ENCODE measurements around the gene GOSR1. TPM values are rescaled to one million over a fixed set of nuclear protein-coding genes. Genes with fewer than 3 reads are reported as not detected.
A peak's percentile ranks its signal among the peaks of the same experiment; 100 is the strongest.
"Not testable (repeated sequence)": the region's sequence is repeated elsewhere in the genome, so short reads cannot be mapped to it uniquely, and the experiment has no call there.

Gene GOSR1
- total RNA-seq, 5 donors from 2014 or later (not counting 1 experiment from before 2014, with no cell fraction given), result 47.7 to 56.3 (median 49.6) TPM

DNA sequence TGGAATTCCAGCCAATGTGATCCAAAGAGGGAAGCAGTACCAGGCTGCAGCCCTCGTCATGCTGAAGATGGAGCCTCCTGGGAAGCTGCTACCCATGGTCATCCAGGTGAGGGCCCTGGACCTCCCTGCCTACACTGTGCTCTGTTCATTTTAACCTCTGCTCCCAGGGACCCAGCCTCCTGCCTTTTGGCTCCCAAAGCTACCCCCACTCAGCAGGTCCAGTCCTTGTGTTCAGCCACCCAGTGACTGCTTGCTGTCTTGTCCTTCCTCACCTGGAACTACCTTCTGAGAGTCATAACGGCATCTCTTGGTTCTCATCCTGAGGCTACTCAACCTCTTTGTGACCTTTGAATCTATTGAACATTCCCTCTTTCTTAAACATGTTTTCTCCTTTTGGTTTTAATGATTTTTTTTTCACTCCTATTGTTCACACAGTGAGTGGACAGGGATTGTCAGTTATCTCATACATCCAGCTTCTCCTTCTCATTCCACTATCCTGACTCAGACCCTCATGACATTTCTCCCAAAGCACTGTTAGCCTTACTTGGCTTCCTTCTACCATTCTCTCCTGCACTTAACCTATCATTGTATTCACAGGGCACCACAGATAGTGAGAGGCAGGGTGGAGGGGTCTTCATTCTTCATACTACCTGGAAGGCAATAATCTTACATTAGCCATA lies 53.3 kb downstream of the GOSR1 start:
- WGBS (ENCODE audit: insufficient coverage), result 93% methylated on average over 2 of the region's 2 CpGs
- Mint-ChIP-seq H3K4me1 (no peaks in the 10 kb centered on the region), H3K9me3 (no peaks in the 10 kb centered on the region), H3K36me3 (peaks cover 10% of the 10 kb centered on the region), H3K4me3 (no peak overlapping the region), H3K27me3 (no peaks in the 10 kb centered on the region), H3K27ac (no peak overlapping the region)
- DNase-seq (no peak), ATAC-seq (replicated peaks in 1 of 4) (no peak)
- no peaks in the 10 kb centered on the region for H3K4me1 ChIP-seq (ENCODE audit: control insufficient read depth in 1 of 2, extremely low read depth in 1 of 2, insufficient read depth in 2 of 2, low read length in 2 of 2)
- ChIA-PET CTCF (no interaction called here), POLR2A (no interaction called here)
- H3K4me3 ChIP-seq (ENCODE audit: control insufficient read depth in 1 of 2, extremely low read depth in 1 of 2, low read length in 1 of 2), result no peak overlapping the region
- H3K9me3 ChIP-seq, result no peaks in the 10 kb centered on the region
- H3K27me3 ChIP-seq (replicated peaks in 1 of 2; ENCODE audit: control insufficient read depth in 2 of 2, extremely low read depth in 1 of 2, insufficient read depth in 2 of 2, low read length in 1 of 2), result no peaks in the 10 kb centered on the region
- H3K27ac ChIP-seq (ENCODE audit: low read length), result no peak overlapping the region
- peaks cover 0 to 5% of the 10 kb centered on the region in 2 donors for H3K36me3 ChIP-seq (ENCODE audit: control insufficient read depth in 2 of 2, extremely low read depth in 1 of 2, insufficient read depth in 1 of 2, low read length in 1 of 2)

- WGBS (ENCODE audit: insufficient coverage), result 80% methylated on average over 1 of the region's 2 CpGs
- Histone ChIP-seq H3K4me3 (ENCODE audit: control insufficient read depth in 1 of 2, extremely low read depth in 1 of 2, low read length in 1 of 2) (no peak overlapping the region), H3K27me3 (replicated peaks in 1 of 2; ENCODE audit: control insufficient read depth in 2 of 2, extremely low read depth in 1 of 2, insufficient read depth in 2 of 2, low read length in 1 of 2) (no peaks in the 10 kb centered on the region), H3K9me3 (no peaks in the 10 kb centered on the region), H3K4me1 (ENCODE audit: control insufficient read depth in 1 of 2, extremely low read depth in 1 of 2, insufficient read depth in 2 of 2, low read length in 2 of 2) (no peaks in the 10 kb centered on the region), H3K36me3 (ENCODE audit: control insufficient read depth in 2 of 2, extremely low read depth in 1 of 2, insufficient read depth in 1 of 2, low read length in 1 of 2) (no peaks in the 10 kb centered on the region), H3K27ac (ENCODE audit: low read length) (no peak overlapping the region)
- no peaks in the 10 kb centered on the region for H3K4me1 Mint-ChIP-seq
- ChIA-PET CTCF (no interaction called here), POLR2A (no interaction called here)
- H3K4me3 Mint-ChIP-seq, result no peak overlapping the region
- no peaks in the 10 kb centered on the region for H3K9me3 Mint-ChIP-seq
- no peaks in the 10 kb centered on the region for H3K27me3 Mint-ChIP-seq
- H3K36me3 Mint-ChIP-seq, result peaks cover 10% of the 10 kb centered on the region
- DNase-seq (no peak), ATAC-seq (replicated peaks in 1 of 4) (no peak)
- H3K27ac Mint-ChIP-seq, result no peak overlapping the region
Measured at GRCh38 chr17:30532871-30533270, 55.7 kb downstream of the GOSR1 start.

- no peak overlapping the region for H3K27ac Mint-ChIP-seq
- Histone ChIP-seq H3K4me3 (ENCODE audit: control insufficient read depth in 1 of 2, extremely low read depth in 1 of 2, low read length in 1 of 2) (no peak overlapping the region), H3K4me1 (ENCODE audit: control insufficient read depth in 1 of 2, extremely low read depth in 1 of 2, insufficient read depth in 2 of 2, low read length in 2 of 2) (no peaks in the 10 kb centered on the region), H3K27me3 (replicated peaks in 1 of 2; ENCODE audit: control insufficient read depth in 2 of 2, extremely low read depth in 1 of 2, insufficient read depth in 2 of 2, low read length in 1 of 2) (no peaks in the 10 kb centered on the region), H3K36me3 (ENCODE audit: control insufficient read depth in 2 of 2, extremely low read depth in 1 of 2, insufficient read depth in 1 of 2, low read length in 1 of 2) (no peaks in the 10 kb centered on the region), H3K27ac (ENCODE audit: low read length) (no peak overlapping the region), H3K9me3 (no peaks in the 10 kb centered on the region)
- no peak for DNase-seq
- ATAC-seq (replicated peaks in 1 of 4), result no peak
- H3K9me3 Mint-ChIP-seq, result no peaks in the 10 kb centered on the region
- H3K27me3 Mint-ChIP-seq, result no peaks in the 10 kb centered on the region
- ChIA-PET POLR2A (interaction anchor here in 1 of 2 donors (0.6 kb wide), 1 partner anchor 97 kb away, joined by 12 read pairs; no protein-coding TSS in a partner anchor), CTCF (no interaction called here)
- no peak overlapping the region for H3K4me3 Mint-ChIP-seq
- no peaks in the 10 kb centered on the region for H3K4me1 Mint-ChIP-seq
- WGBS (ENCODE audit: insufficient coverage), result 98% methylated on average over 8 of the region's 12 CpGs
- H3K36me3 Mint-ChIP-seq, result peaks cover 10% of the 10 kb centered on the region
Measured at GRCh38 chr17:30534298-30534697, 57.1 kb downstream of the GOSR1 start.

DNA sequence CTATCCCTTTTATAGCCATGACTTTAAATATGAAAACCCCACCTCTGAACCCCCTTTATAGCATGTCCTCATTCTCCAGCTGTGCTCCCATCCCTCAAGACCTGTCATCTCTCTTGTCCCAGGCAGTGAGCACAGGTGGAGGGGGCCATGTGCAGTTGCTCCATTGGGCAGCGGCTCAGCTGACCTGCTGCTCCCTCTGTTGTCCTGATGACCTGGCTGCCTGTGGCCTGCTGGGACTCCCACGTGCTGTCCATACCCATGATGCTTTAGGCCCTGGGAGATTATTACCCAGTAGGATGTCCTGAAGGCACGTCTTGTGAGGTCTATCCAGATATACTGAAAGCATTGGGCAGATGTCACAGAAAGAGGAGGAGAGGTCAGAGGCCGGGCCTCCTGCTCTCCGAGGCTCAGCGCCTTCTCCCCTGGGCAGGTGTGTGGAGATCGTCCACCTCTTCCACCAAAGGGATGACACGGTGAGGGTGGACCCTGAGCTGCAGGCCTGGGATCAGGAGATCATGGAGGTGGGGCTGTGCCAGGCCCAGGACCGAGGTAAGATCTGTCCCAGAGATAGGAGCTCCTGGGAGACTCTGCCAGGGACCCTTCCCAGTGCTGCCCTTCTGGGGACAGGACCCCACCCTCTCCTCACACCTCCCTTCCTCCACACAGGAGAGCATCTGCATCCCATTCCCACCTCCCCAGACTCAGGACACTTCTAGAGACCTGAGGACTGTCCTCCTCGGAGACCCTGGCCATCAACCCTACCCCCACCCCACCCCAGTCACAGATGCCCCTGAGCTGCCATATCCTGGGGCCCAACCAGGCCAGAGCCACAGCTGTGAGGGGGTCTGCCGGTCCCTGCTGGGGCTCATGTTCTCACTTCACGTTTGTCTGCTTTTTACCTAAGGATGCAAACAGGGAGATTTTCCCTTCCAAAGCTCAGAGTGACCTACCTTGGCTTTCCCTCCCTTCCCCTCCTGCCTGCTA lies 58.0 kb downstream of the GOSR1 start:
- Mint-ChIP-seq H3K4me1 (no peaks in the 10 kb centered on the region), H3K36me3 (peaks cover 4% of the 10 kb centered on the region), H3K9me3 (no peaks in the 10 kb centered on the region), H3K27me3 (no peaks in the 10 kb centered on the region), H3K27ac (no peak overlapping the region), H3K4me3 (no peak overlapping the region)
- DNase-seq (no peak), ATAC-seq (replicated peaks in 1 of 4) (peak in 1 of 4 experiments; percentile 9)
- Histone ChIP-seq H3K9me3 (no peaks in the 10 kb centered on the region), H3K27ac (ENCODE audit: low read length) (no peak overlapping the region), H3K4me1 (ENCODE audit: control insufficient read depth in 1 of 2, extremely low read depth in 1 of 2, insufficient read depth in 2 of 2, low read length in 2 of 2) (no peaks in the 10 kb centered on the region), H3K27me3 (replicated peaks in 1 of 2; ENCODE audit: control insufficient read depth in 2 of 2, extremely low read depth in 1 of 2, insufficient read depth in 2 of 2, low read length in 1 of 2) (no peaks in the 10 kb centered on the region), H3K36me3 (ENCODE audit: control insufficient read depth in 2 of 2, extremely low read depth in 1 of 2, insufficient read depth in 1 of 2, low read length in 1 of 2) (no peaks in the 10 kb centered on the region), H3K4me3 (ENCODE audit: control insufficient read depth in 1 of 2, extremely low read depth in 1 of 2, low read length in 1 of 2) (no peak overlapping the region)
- CTCF ChIA-PET, result no interaction called here
- WGBS (ENCODE audit: insufficient coverage), result 80% methylated on average over 8 of the region's 12 CpGs
- POLR2A ChIA-PET, result no interaction called here

- WGBS (ENCODE audit: insufficient coverage), result no CpG with 5 or more reads among the region's 16 CpGs
Measured at GRCh38 chr17:30536846-30537245, 59.6 kb downstream of the GOSR1 start.

DNA sequence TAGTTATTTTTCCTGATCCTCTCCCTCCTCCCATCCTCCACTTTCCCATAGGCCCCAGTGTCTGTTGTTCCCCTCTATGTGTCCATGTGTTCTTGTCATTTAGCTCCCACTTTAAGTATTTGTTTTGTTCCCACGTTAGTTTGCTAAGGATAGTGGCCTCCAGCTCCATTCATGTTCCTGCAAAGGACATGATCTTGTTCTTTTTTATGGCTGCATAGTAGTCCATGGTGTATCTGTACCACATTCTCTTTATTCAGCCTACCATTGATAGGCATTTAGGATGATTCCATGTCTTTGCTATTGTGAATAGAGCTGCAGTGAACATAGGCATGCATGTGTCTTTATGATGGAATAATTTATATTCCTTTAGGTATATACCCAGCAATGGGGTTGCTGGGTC lies 60.5 kb downstream of the GOSR1 start:
- H3K27me3 ChIP-seq (replicated peaks in 1 of 2; ENCODE audit: control insufficient read depth in 2 of 2, extremely low read depth in 1 of 2, insufficient read depth in 2 of 2, low read length in 1 of 2); H3K4me1 Mint-ChIP-seq; H3K27ac Mint-ChIP-seq; H3K9me3 ChIP-seq; CTCF ChIA-PET; H3K4me3 ChIP-seq (ENCODE audit: control insufficient read depth in 1 of 2, extremely low read depth in 1 of 2, low read length in 1 of 2); POLR2A ChIA-PET; H3K4me3 Mint-ChIP-seq; H3K36me3 ChIP-seq (ENCODE audit: control insufficient read depth in 2 of 2, extremely low read depth in 1 of 2, insufficient read depth in 1 of 2, low read length in 1 of 2); H3K36me3 Mint-ChIP-seq; H3K27me3 Mint-ChIP-seq; H3K27ac ChIP-seq (ENCODE audit: low read length); DNase-seq; ATAC-seq (replicated peaks in 1 of 4); H3K4me1 ChIP-seq (ENCODE audit: control insufficient read depth in 1 of 2, extremely low read depth in 1 of 2, insufficient read depth in 2 of 2, low read length in 2 of 2); H3K9me3 Mint-ChIP-seq: not testable (repeated sequence)
- WGBS (ENCODE audit: insufficient coverage), result 86% methylated on average over 1 of the region's 1 CpG

More at GRCh38 chr17:30536846-30537245, 59.6 kb downstream of the GOSR1 start:
- H3K9me3 ChIP-seq; DNase-seq; H3K27ac ChIP-seq (ENCODE audit: low read length); H3K9me3 Mint-ChIP-seq; H3K36me3 Mint-ChIP-seq; H3K27me3 ChIP-seq (replicated peaks in 1 of 2; ENCODE audit: control insufficient read depth in 2 of 2, extremely low read depth in 1 of 2, insufficient read depth in 2 of 2, low read length in 1 of 2); H3K36me3 ChIP-seq (ENCODE audit: control insufficient read depth in 2 of 2, extremely low read depth in 1 of 2, insufficient read depth in 1 of 2, low read length in 1 of 2); H3K4me3 ChIP-seq (ENCODE audit: control insufficient read depth in 1 of 2, extremely low read depth in 1 of 2, low read length in 1 of 2); H3K4me1 Mint-ChIP-seq; H3K27ac Mint-ChIP-seq; ATAC-seq (replicated peaks in 1 of 4); CTCF ChIA-PET; H3K4me1 ChIP-seq (ENCODE audit: control insufficient read depth in 1 of 2, extremely low read depth in 1 of 2, insufficient read depth in 2 of 2, low read length in 2 of 2); POLR2A ChIA-PET; H3K4me3 Mint-ChIP-seq; H3K27me3 Mint-ChIP-seq: not testable (repeated sequence)
